ENCODE data around the gene GLB1L. TPM values are rescaled to one million over a fixed set of nuclear protein-coding genes. Genes with fewer than 3 reads are reported as not detected.

The GLB1L gene
- total RNA-seq, 1 experiment from 2014 or later = 6.9 TPM

DNA sequence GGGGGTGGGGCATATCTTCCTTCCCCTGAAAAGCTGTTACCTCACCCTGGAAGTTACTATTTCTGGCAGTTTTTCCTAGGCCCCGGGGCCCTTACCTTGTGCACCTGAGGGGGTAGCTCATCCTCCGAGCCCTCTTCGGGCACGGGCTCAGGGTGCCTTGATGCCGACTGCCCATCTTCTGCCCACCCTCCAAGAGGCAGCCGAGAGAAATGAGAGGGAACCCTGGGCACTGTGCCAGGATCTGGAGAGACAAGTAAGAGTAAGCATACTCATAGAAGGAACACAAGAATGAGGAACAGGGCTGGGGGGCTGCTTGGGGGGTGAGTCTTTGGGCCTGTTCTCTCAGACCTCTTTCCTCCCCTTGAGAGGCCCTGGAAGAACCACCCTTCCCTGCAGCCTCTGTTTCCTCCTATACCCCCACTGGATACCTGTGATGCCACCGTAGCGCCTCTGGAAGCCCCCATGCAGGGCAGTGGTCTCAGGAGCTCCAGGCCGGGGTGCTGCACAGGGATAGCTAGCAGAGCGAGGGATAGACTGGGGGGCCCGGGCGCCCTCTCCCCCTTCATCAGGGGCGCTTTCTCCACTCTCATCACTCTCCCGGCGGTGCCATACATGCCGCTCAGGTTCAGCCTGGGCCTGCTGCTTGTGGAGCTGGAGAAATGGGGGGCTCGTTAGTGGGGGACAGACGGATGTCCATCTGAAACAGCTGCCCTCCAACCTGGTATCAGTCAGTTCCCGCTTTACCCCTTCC lies 24.4 kb downstream of the GLB1L start:
- Histone ChIP-seq H3K36me3 (ENCODE audit: insufficient read depth, low read length, poor library complexity, severe bottlenecking) (peaks cover 64% of the 10 kb centered on the region), H3K4me1 (ENCODE audit: insufficient read depth, low read length, poor library complexity, severe bottlenecking) (peaks cover 23% of the 10 kb centered on the region), H3K9me3 (ENCODE audit: low read depth, low read length, poor library complexity, severe bottlenecking) (no peaks in the 10 kb centered on the region), H3K4me3 (ENCODE audit: low read depth, low read length, poor library complexity, severe bottlenecking) (no peak overlapping the region), H3K27me3 (replicated peaks; ENCODE audit: insufficient read depth, low read depth, low read length, poor library complexity) (no peaks in the 10 kb centered on the region), H3K27ac (ENCODE audit: low read depth, low read length, poor library complexity, severe bottlenecking) (peak overlapping the region; percentile 30)
- POLR2A ChIA-PET (ENCODE audit: low non-redundant PET) = no interaction called here
- DNase-seq (ENCODE audit: low spot score) = no peak
- no TSS peak for BruUV-seq (replicated peaks)
- intact Hi-C loops (cut with micrococcal nuclease; ENCODE audit: unreplicated experiment) = no loop called here
- no peak for TF ChIP-seq EZH2 (IDR thresholded peaks at IDR 0.05; ENCODE audit: borderline replicate concordance, low read depth, low read length, poor library complexity, severe bottlenecking)
- TF ChIP-seq, protein P1, sequence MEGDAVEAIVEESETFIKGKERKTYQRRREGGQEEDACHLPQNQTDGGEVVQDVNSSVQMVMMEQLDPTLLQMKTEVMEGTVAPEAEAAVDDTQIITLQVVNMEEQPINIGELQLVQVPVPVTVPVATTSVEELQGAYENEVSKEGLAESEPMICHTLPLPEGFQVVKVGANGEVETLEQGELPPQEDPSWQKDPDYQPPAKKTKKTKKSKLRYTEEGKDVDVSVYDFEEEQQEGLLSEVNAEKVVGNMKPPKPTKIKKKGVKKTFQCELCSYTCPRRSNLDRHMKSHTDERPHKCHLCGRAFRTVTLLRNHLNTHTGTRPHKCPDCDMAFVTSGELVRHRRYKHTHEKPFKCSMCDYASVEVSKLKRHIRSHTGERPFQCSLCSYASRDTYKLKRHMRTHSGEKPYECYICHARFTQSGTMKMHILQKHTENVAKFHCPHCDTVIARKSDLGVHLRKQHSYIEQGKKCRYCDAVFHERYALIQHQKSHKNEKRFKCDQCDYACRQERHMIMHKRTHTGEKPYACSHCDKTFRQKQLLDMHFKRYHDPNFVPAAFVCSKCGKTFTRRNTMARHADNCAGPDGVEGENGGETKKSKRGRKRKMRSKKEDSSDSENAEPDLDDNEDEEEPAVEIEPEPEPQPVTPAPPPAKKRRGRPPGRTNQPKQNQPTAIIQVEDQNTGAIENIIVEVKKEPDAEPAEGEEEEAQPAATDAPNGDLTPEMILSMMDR (conservative IDR thresholded peaks at IDR 0.05; ENCODE audit: low read depth, low read length) = no peak
- CTCF ChIA-PET = no interaction called here

DNA sequence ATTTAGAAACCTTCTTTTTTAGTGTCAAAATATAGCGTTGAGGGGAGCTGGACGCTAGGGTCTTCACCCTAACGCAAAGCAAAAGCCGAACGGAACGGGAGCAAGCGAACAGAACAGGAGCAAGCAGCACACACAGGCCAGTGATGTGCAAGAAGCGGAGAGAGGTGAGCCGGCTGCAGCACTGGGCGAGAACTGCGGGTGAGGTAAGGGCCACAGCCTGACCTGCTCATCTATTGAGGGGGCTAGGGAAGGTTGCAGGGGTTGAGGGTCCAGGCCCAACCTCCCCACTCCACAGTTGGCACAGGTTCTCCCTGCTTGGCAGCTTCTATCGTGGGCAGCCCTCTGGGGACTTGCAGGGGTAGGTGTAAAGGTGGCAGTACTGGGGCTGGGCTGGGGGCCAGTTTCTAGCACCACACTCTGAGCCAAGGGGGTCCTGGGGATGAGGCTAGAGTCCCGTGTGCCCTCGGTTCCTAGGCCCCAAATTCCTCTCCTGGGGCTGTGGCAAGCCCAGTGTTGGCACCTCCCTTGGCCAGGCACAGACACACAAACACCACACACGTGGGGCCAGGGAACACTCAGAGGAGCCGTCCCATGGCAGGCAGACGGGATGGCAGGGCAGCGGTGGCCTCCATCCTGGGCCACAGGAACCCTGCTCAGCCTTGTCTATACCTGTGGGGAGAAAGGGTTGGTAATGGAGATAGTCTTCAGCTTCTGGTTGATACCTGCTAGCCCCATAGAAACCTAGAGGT lies 25.3 kb downstream of the GLB1L start:
- H3K36me3 ChIP-seq (ENCODE audit: insufficient read depth, low read length, poor library complexity, severe bottlenecking) = peaks cover 66% of the 10 kb centered on the region
- intact Hi-C loops (cut with micrococcal nuclease; ENCODE audit: unreplicated experiment) = loop anchor here (5.0 kb wide), 1 partner anchor 43 kb away; the partner anchor contains the start of genes CNPPD1 and RETREG2
- CTCF ChIA-PET = no interaction called here

More for the DNA sequence above, 25.3 kb downstream of the GLB1L start:
- no peaks in the 10 kb centered on the region for H3K27me3 ChIP-seq (replicated peaks; ENCODE audit: insufficient read depth, low read depth, low read length, poor library complexity)
- no peak overlapping the region for H3K27ac ChIP-seq (ENCODE audit: low read depth, low read length, poor library complexity, severe bottlenecking)
- H3K4me3 ChIP-seq (ENCODE audit: low read depth, low read length, poor library complexity, severe bottlenecking) = no peak overlapping the region
- H3K9me3 ChIP-seq (ENCODE audit: low read depth, low read length, poor library complexity, severe bottlenecking) = no peaks in the 10 kb centered on the region
- no peak for TF ChIP-seq EZH2 (IDR thresholded peaks at IDR 0.05; ENCODE audit: borderline replicate concordance, low read depth, low read length, poor library complexity, severe bottlenecking)
- TF ChIP-seq, protein P1 (conservative IDR thresholded peaks at IDR 0.05; ENCODE audit: low read depth, low read length) = no peak
- DNase-seq (ENCODE audit: low spot score) = no peak
- POLR2A ChIA-PET (ENCODE audit: low non-redundant PET) = no interaction called here
- H3K4me1 ChIP-seq (ENCODE audit: insufficient read depth, low read length, poor library complexity, severe bottlenecking) = peaks cover 23% of the 10 kb centered on the region
- BruUV-seq (replicated peaks) = no TSS peak
